Hepatocyte (in vitro differentiated cells): ENCODE results near the gene PTPN9.

Experiments used
- CTCF ChIP-seq: fragments of 200-600 bp; sonication (generic); IDR thresholded peaks from 2 replicates; pipeline ENCODE4 v1.5.1; 2016; ENCODE audit warnings: antibody characterized with exemption, mild to moderate bottlenecking; ENCODE audit not compliant: poor library complexity
- EZH2 ChIP-seq: fragments of 200-600 bp; sonication (generic); IDR thresholded peaks from 2 replicates; pipeline ENCODE4 v1.6.1; 2016; ENCODE audit warnings: antibody characterized with exemption, mild to moderate bottlenecking, borderline replicate concordance
- EZH2phosphoT487 ChIP-seq: fragments of 200-600 bp; sonication (generic); IDR thresholded peaks from one replicate; pipeline ENCODE4 v1.6.1; 2018; ENCODE audit warnings: antibody characterized with exemption, mild to moderate bottlenecking, low read depth, moderate library complexity; ENCODE audit not compliant: unreplicated experiment, severe bottlenecking

- TF ChIP-seq CTCF (no peak), EZH2 (no peak), EZH2phosphoT487 (no peak)
These were observed 41.1 kb upstream of the PTPN9 start for GRCh38 chr15:75620058-75620820.
